GM21526 (cell line): ENCODE measurements around the gene RMI2.
"Not testable (repeated sequence)": the region's sequence is repeated elsewhere in the genome, so short reads cannot be mapped to it uniquely, and the experiment has no call there.

ENCODE experiments used
- ATAC-seq: cut with Tn5 transposase; IDR thresholded peaks from one replicate; pipeline ENCODE4 v1.9.1; 2021; ENCODE audit warnings: moderate library complexity; ENCODE audit not compliant: unreplicated experiment, low FRiP score

The RMI2 gene

DNA sequence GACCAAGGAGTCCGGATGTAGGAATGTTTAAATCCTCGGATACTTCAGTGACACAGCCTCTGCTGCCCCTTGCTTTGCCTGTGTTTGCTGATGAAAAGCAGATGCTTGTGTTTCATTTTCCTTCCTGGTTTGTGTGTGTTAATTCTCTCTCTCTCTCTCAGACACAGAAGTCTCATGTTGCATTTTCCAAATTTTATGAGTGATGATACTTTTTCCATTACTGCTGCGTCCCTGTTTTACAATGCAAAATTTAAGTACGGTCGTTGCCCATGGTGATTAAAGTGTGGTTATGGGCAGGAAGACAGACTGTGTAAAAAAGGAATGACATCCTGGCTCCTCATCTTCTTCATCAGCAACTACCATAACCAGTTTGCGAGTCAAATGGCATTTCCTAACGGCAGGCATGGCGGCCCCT, 5.7 kb downstream of the RMI2 start:
- no peak for ATAC-seq

DNA sequence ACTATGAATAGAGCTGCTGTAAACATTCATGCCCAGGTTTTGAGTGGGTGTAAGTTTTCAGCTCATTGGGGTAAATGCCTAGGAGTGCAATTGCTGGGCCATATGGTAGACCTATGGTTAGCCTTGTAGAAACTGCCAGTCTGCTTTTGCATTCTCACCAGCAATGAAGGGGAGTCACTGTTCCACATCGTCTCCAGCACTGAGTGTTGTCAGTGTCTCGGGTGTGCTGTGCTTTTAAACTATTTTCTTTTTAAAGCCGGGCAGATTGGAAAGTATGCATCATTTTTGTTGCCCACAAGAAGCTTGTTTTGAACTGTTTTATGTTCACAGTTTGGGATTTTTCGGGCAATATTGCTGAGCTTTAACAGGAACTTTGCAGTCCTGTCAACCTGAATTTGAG, 7.9 kb downstream of the RMI2 start:
- no peak for ATAC-seq

DNA sequence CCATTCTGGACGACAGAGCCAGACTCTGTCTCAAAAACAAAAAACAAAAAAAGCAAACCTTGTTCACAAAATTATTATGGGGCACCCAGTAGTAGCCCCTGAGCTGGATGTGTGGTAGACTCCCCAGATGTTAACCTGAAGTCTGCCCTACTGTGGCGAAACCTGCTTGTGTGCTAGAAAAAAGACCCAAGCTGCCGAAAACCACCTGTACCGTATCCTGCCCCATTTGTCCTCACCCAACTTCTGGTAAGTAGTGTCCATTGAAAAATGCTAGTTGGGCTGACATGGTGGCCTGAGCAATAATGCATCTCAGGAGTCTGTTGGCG, 9.1 kb downstream of the RMI2 start:
- peak; percentile 40 for ATAC-seq

GRCh38 chr16:11354733-11355574, 9.7 kb downstream of the RMI2 start:
- peak; percentile 39 for ATAC-seq

DNA sequence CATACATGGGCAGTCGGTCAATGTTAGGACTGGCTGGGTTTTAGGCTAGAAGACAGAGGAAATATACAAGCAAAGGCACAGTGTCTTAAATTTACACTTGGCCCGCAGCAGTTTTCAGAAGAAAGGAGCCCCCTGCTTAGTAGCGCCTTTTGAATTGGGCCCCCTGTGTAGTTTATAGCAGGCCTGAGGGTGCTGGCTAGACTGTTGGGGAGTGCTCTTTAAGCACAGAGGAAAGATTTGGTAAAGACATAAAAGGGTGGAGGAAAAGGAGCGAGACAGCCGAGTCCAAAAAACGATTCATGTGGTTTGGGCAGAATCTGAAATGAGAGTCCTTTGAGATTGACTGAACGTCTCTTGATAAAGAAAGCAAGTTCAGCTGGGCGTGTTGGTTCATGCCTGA, 10.6 kb downstream of the RMI2 start:
- no peak for ATAC-seq

- ATAC-seq, result no peak
Measured at GRCh38 chr16:11356573-11357331, 11.5 kb downstream of the RMI2 start.

GRCh38 chr16:11358531-11358930, 13.3 kb downstream of the RMI2 start:
- no peak for ATAC-seq

GRCh38 chr16:11359370-11359769, 14.1 kb downstream of the RMI2 start:
- ATAC-seq, result no peak

DNA sequence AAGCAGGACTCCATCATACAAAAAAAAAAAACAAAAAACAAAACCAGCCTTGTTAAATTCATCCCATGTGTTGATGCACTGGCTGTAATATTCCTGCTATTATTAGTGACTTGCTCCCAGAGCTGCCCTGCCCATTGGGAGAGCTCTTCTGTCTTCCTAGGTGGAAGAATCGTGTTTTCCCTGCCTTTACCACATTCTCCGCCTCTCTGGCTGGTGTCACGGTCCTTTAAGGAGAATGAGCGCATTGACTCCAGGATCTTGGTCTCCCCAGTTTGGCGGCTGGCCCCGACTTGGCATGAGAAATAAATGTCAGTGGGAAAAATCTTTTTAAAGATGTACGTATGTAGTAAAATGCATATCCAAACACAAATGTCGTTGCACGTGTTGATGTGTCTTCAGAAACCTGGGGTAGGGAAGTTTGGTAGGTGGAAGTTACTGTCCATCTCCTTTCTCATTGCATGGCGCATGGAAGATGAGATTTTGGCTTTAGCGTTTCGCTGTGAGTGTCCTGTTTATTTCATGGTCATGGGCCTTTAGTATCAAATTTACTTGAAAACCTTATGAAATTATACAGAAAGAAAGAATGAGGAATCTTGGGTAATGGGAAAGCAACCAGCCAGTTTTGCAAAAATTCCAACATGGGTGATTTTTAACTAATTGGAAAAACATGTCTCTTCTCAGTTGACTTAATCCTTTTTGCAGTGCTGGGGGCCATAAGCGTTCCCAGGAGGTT, 15.5 kb downstream of the RMI2 start:
- ATAC-seq, result no peak

GRCh38 chr16:11361701-11362451, 16.6 kb downstream of the RMI2 start:
- ATAC-seq, result no peak

DNA sequence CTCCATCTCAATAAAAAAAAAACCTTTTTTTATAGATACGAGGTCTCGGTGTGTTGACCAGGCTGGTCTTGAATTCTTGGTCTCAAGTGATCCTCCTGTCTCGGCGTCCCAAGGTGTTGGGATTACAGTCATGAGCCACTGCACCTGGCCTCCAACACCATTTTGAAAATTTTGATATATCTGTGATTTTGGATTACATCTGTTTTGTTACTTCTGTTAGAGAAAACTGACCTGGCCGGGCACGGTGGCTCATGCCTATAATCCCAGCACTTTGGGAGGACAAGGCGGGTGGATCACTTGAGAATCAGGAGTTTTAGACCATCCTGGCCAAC, 18.6 kb downstream of the RMI2 start:
- ATAC-seq, result no peak

GRCh38 chr16:11367483-11367906, 22.2 kb downstream of the RMI2 start:
- no peak for ATAC-seq

- ATAC-seq, result no peak
Measured at GRCh38 chr16:11370084-11370931, 25.0 kb downstream of the RMI2 start.

DNA sequence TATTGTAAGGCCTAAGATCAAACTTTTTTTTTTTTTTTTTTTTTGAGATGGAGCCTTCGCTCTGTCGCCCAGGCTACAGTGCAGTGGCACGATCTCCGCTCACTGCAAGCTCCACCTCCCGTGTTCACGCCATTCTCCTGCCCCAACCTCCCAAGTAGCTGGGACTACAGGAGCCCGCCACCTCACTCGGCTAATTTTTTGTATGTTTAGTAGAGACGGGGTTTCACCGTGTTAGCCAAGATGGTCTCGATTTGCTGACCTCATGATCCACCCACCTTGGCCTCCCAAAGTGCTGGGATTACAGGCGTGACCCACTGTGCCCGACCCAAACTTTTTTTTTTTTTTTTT, 25.6 kb downstream of the RMI2 start:
- not testable (repeated sequence) for ATAC-seq

DNA sequence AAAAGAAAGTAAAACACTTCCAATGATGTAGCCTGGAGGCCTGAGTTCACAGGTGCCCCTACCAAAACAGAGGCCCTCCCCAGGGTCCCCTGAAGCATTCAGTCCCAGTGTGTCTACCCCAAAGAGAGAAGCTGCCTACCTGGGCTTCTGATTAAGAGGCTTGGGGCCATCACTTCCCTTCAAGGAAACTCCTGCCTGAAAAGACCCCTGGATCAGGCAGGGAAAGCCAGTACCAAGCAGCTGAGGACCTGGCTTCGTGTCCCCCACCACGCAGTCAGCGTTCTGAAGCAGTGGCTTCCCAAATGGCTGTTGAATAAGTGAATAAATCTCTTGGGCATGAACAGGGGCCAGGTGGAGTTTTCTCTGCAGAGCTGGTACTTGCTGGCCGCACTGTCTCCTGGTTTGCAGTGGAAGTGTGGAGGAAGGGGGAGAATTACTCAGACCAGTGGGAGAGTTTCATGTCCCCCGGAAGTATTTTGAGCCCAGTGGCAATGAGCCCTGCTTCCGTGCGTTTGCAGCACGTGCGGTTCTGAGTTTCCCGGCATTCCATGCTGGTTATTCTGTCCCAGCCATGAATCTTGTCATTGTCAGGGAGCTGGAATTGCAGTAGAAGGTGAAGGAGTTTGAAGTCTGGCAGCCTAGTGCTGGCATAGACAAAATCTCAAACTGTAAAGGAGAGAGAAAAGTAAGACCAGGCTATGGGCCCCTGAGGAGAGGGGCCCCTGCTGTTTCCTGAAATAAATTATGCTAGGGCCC, 27.0 kb downstream of the RMI2 start:
- ATAC-seq, result no peak

- ATAC-seq, result no peak
Measured at GRCh38 chr16:11372829-11373306, 27.6 kb downstream of the RMI2 start.

- no peak for ATAC-seq
Measured at GRCh38 chr16:11374255-11374654, 29.0 kb downstream of the RMI2 start.

DNA sequence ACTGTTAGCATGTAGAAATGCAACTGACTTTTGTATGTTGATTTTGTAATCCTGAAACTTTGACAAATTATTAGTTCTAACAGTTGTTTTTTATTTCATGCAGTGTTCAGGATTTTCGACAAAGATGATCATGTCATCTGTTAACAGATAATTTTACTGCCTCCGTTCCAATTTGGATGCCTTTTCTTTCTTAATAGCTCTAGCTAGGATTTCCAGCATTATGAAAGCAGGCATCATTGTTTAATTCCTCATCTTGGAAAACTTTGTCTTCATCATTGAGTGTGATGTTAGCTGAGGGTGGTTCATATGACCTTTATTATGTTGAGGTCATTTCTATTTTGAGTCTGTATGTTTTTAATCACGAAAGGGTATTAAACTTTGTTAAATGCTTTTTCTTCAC, 31.9 kb downstream of the RMI2 start:
- ATAC-seq, result no peak

DNA sequence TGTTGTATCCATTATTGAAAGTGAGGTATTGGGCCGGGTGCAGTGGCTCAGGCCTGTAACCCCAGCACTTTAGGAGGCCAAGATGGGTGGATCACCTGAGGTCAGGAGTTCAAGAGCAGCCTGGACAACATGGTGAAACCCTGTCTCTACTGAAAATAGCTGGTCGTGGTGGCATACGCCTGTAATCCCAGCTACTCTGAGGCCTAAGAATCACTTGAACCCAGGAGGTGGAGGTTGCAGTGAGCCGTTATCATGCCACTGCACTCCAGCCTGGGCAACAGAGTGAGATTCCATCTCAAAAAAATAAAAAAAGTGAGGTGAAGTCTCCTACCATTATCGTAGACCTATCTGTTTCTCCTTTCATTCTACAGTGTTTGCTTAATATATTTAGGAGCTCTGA, 33.7 kb downstream of the RMI2 start:
- ATAC-seq, result not testable (repeated sequence)
